H1 (cell line): ENCODE measurements around the gene DCTPP1. TPM values are rescaled to one million over a fixed set of nuclear protein-coding genes. Genes with fewer than 3 reads are reported as not detected.

Experiments
- CTCF ChIA-PET: fragments of 300-600 bp; sonication (Branson Sonifier 250); formaldehyde crosslinking; loops from one replicate; lab custom pipeline; 2021; ENCODE audit not compliant: partially characterized antibody; lab: Charles Lee
- POLR2A ChIA-PET: fragments of 300-600 bp; sonication (Branson Sonifier 250); formaldehyde crosslinking; loops from one replicate; lab custom pipeline; 2021; ENCODE audit warnings: inconsistent platforms; ENCODE audit not compliant: partially characterized antibody; lab: Charles Lee
- DNase-seq, 2 experiments: peaks; one replicate each; pipeline versions ENCODE4 v3.0.0 to v3.0.0-alpha.2; 2010 to 2022; ENCODE audit warnings: low spot score in 2 of 2, low read depth in 1 of 2, mixed read lengths in 1 of 2
- FAIRE-seq: peaks from 2 replicates; lab custom pipeline; 2011; peaks lifted over from hg19 to GRCh38; lab: Jason Lieb, UNC
- H2AFZ ChIP-seq: 2 replicates; pipeline ENCODE4 v1.8.1; 2012; ENCODE audit warnings: low read length, inconsistent platforms
- H2AK5ac ChIP-seq: 2 replicates; pipeline ENCODE4 v1.6.1; 2013; ENCODE audit warnings: low read depth, low read length
- H2BK120ac ChIP-seq: replicated peaks from 2 replicates; pipeline ENCODE3; 2013; ENCODE audit warnings: low read depth, low read length, inconsistent platforms
- H2BK12ac ChIP-seq: 2 replicates; pipeline ENCODE4 v1.6.1; 2013; ENCODE audit warnings: low read depth, low read length
- H2BK15ac ChIP-seq: 2 replicates; pipeline ENCODE4 v1.6.1; 2013; ENCODE audit warnings: low read length
- H2BK20ac ChIP-seq: 2 replicates; pipeline ENCODE4 v1.6.1; 2013; ENCODE audit warnings: low read length
- H2BK5ac ChIP-seq: 2 replicates; pipeline ENCODE4 v1.6.1; 2013; ENCODE audit warnings: low read depth, low read length
- H3K14ac ChIP-seq: 2 replicates; pipeline ENCODE4 v1.6.1; 2013; ENCODE audit warnings: inconsistent platforms; ENCODE audit not compliant: insufficient read length
- H3K18ac ChIP-seq: 2 replicates; pipeline ENCODE4 v1.6.1; 2013; ENCODE audit warnings: low read length; ENCODE audit errors: extremely low read depth
- H3K23ac ChIP-seq: 2 replicates; pipeline ENCODE4 v1.6.1; 2013; ENCODE audit warnings: inconsistent platforms; ENCODE audit not compliant: insufficient read length
- H3K23me2 ChIP-seq: 2 replicates; pipeline ENCODE4 v1.6.1; 2013; ENCODE audit warnings: low read depth, low read length
- H3K27ac ChIP-seq: 2 replicates; pipeline ENCODE4 v1.6.1; 2011; ENCODE audit warnings: low read depth, low read length, inconsistent platforms
- H3K27me3 ChIP-seq, 4 experiments: replicated peaks in 1 of 4; 1 replicate in 1 of 4; 2 replicates in 3 of 4; pipeline versions ENCODE4 v1.6.1 to v1.8.1; 2011 to 2013; ENCODE audit warnings: low read length in 3 of 4, mild to moderate bottlenecking in 3 of 4, inconsistent platforms in 2 of 4, mixed read lengths in 2 of 4, moderate library complexity in 1 of 4; ENCODE audit not compliant: control insufficient read depth in 3 of 4, insufficient read depth in 3 of 4; ENCODE audit errors: extremely low read depth in 1 of 4
- H3K36me3 ChIP-seq, 4 experiments: 2 replicates each; pipeline versions ENCODE4 v1.6.1 to v1.8.1; 2011 to 2013; ENCODE audit warnings: mild to moderate bottlenecking in 4 of 4, low read length in 3 of 4, moderate library complexity in 2 of 4, control low read depth in 1 of 4, inconsistent platforms in 1 of 4; ENCODE audit not compliant: insufficient read depth in 4 of 4, control insufficient read depth in 2 of 4
- H3K4ac ChIP-seq: replicated peaks from 2 replicates; pipeline ENCODE3; 2013; ENCODE audit warnings: low read length, low read depth, mixed read lengths, inconsistent platforms; ENCODE audit not compliant: insufficient read length
- H3K4me1 ChIP-seq, 4 experiments: replicated peaks in 1 of 4; 1 replicate in 1 of 4; 2 replicates in 3 of 4; pipeline versions ENCODE4 v1.6.1 to v1.8.1; 2011 to 2013; ENCODE audit warnings: low read length in 3 of 4, inconsistent platforms in 2 of 4, mixed read lengths in 1 of 4; ENCODE audit not compliant: insufficient read depth in 4 of 4, control insufficient read depth in 3 of 4
- H3K4me2 ChIP-seq, 2 experiments: 2 replicates each; pipeline versions ENCODE4 v1.6.1 to v1.8.1; 2011 to 2013; ENCODE audit warnings: low read depth in 2 of 2, low read length in 2 of 2, control low read depth in 1 of 2, inconsistent platforms in 1 of 2, mild to moderate bottlenecking in 1 of 2; ENCODE audit not compliant: insufficient read depth in 1 of 2
- H3K4me3 ChIP-seq, 4 experiments: fragments of 200-600, 300-600 bp in 1 of 4; sonication (generic), shearing (Covaris generic), sonication (Bioruptor Twin) in 1 of 4; 2 replicates each; pipeline versions ENCODE4 v1.5.1 to v1.8.1; 2011 to 2016; ENCODE audit warnings: low read length in 4 of 4, low read depth in 3 of 4, control low read depth in 2 of 4, inconsistent platforms in 2 of 4, mild to moderate bottlenecking in 2 of 4, mixed read lengths in 1 of 4, moderate library complexity in 1 of 4; ENCODE audit not compliant: insufficient read depth in 2 of 4; ENCODE audit errors: extremely low read depth in 1 of 4
- H3K56ac ChIP-seq: replicated peaks from 2 replicates; pipeline ENCODE3; 2013; ENCODE audit warnings: low read depth, mild to moderate bottlenecking, mixed read lengths, low read length, inconsistent platforms; ENCODE audit not compliant: insufficient read length
- H3K79me1 ChIP-seq: 2 replicates; pipeline ENCODE4 v1.6.1; 2013; ENCODE audit warnings: low read depth, low read length, control low read depth
- H3K79me2 ChIP-seq, 2 experiments: 2 replicates each; pipeline versions ENCODE4 v1.6.1 to v1.8.1; 2012 to 2013; ENCODE audit warnings: low read length in 2 of 2, mild to moderate bottlenecking in 2 of 2, inconsistent platforms in 1 of 2; ENCODE audit not compliant: insufficient read depth in 2 of 2, control insufficient read depth in 1 of 2
- H3K9ac ChIP-seq, 4 experiments: replicated peaks in 1 of 4; 1 replicate in 1 of 4; 2 replicates in 3 of 4; pipeline versions ENCODE4 v1.6.1 to v1.8.1; 2011 to 2013; ENCODE audit warnings: low read depth in 3 of 4, low read length in 3 of 4, control low read depth in 2 of 4, mild to moderate bottlenecking in 2 of 4, moderate library complexity in 2 of 4, inconsistent platforms in 1 of 4; ENCODE audit errors: extremely low read depth in 1 of 4
- H3K9me3 ChIP-seq, 2 experiments: 2 replicates each; pipeline versions ENCODE4 v1.6.1 to v1.8.1; 2012 to 2013; ENCODE audit warnings: mild to moderate bottlenecking in 2 of 2, moderate library complexity in 2 of 2, control low read depth in 1 of 2, inconsistent platforms in 1 of 2, low read depth in 1 of 2, low read length in 1 of 2, mixed read lengths in 1 of 2; ENCODE audit not compliant: insufficient read depth in 2 of 2
- H4K20me1 ChIP-seq, 2 experiments: replicated peaks in 1 of 2; 2 replicates each; pipeline versions ENCODE3 to v1.8.1; 2011 to 2013; ENCODE audit warnings: inconsistent platforms in 2 of 2, low read length in 2 of 2, mild to moderate bottlenecking in 1 of 2; ENCODE audit not compliant: insufficient read depth in 2 of 2, control insufficient read depth in 1 of 2
- H4K5ac ChIP-seq: 2 replicates; pipeline ENCODE4 v1.6.1; 2013; ENCODE audit warnings: low read length, low read depth, mixed read lengths, inconsistent platforms; ENCODE audit not compliant: insufficient read length
- H4K8ac ChIP-seq: 2 replicates; pipeline ENCODE4 v1.8.0; 2013; ENCODE audit warnings: mild to moderate bottlenecking, moderate library complexity, low read length, inconsistent platforms; ENCODE audit not compliant: insufficient read depth; ENCODE audit errors: extremely low read depth
- H4K91ac ChIP-seq: replicated peaks from 2 replicates; pipeline ENCODE3; 2013; ENCODE audit warnings: low read length, mixed read lengths, inconsistent platforms; ENCODE audit not compliant: insufficient read length
- CBX8 ChIP-seq: fragments of 300-800, 300-1000 bp; sonication (generic); IDR thresholded peaks from 2 replicates; pipeline ENCODE4 v1.7.1; 2016; ENCODE audit warnings: low read depth, low read length, borderline replicate concordance
- POLR2A ChIP-seq, 2 experiments: IDR thresholded peaks; 1 replicate in 1 of 2; 2 replicates in 1 of 2; pipeline ENCODE4 v1.6.1; 2011; ENCODE audit warnings: low read depth in 2 of 2, low read length in 2 of 2, mild to moderate bottlenecking in 2 of 2; ENCODE audit errors: control extremely low read depth in 1 of 2
- POLR2AphosphoS5 ChIP-seq: IDR thresholded peaks from 2 replicates; pipeline ENCODE4 v1.6.1; 2011; ENCODE audit warnings: low read depth, low read length
- WGBS, 2 experiments: shearing (Covaris generic) in 1 of 2; methylation state at CpG; one replicate each; pipeline versions ENCODE4 v1.1.6 to v1.1.7; 2013 to 2015; ENCODE audit warnings: low lambda C conversion rate in 2 of 2, mixed read lengths in 2 of 2, inconsistent platforms in 1 of 2, low coverage in 1 of 2, missing lambda C conversion rate in 1 of 2; ENCODE audit not compliant: insufficient replicate concordance in 2 of 2, insufficient coverage in 1 of 2, insufficient read length in 1 of 2; ENCODE audit errors: extremely low coverage in 1 of 2, missing lambda C conversion rate in 1 of 2; 5-methylcytosine and 5-hydroxymethylcytosine counted together
- polyA plus RNA-seq, 7 experiments: library from polyadenylated mRNA; depleted of rRNA in 3 of 7; stranded (reverse) in 5 of 7; unstranded in 2 of 7; fragments of >200 nt in 5 of 7; fragments of 200-250 nt in 2 of 7; gene quantifications; 1 replicate in 5 of 7; 2 replicates in 1 of 7; 4 replicates in 1 of 7; pipeline versions ENCODE4 v1.2.1 to v1.2.3, GENCODE V29; 2011 to 2013; ENCODE audit warnings: missing spikeins in 2 of 7, mixed read lengths in 2 of 7
- total RNA-seq: library from RNA; stranded (reverse); fragmentation: NEBNext Ultra II Directional; extraction: Animal tissue kit (Norgen Biotek cat#: 25700); gene quantifications from 2 replicates; pipeline ENCODE4 v1.2.1, GENCODE V29; 2021

Gene DCTPP1
- total and polyA plus RNA-seq, 2 of the 8 experiments (the other 6 are each of a cell fraction or from before 2014, with no cell fraction given), result 94.5 to 103 TPM

GRCh38 chr16:30397776-30398660 is 31.8 kb downstream of the DCTPP1 start:
- H2BK5ac ChIP-seq, result no peak overlapping the region
- FAIRE-seq (no peak), DNase-seq (no peak)
- H4K20me1 ChIP-seq, result peaks cover 12 to 17% of the 10 kb centered on the region in 2 experiments
- H3K4me1 ChIP-seq, result peaks cover 0 to 15% (median 9%) of the 10 kb centered on the region in 4 experiments; a peak in 6 of 7 replicates
- peaks cover 5 to 21% of the 10 kb centered on the region in 2 experiments; a peak in 2 of 4 replicates for H3K79me2 ChIP-seq
- no peaks in the 10 kb centered on the region; a peak in 1 of 7 replicates for H3K27me3 ChIP-seq
- H3K4me3 ChIP-seq, result no peak overlapping the region
- peaks cover 11% of the 10 kb centered on the region; the same call in 1 of the 2 replicates for H3K23me2 ChIP-seq
- H3K4me2 ChIP-seq, result no peak overlapping the region
- no peak overlapping the region for H3K27ac ChIP-seq
- no peak overlapping the region for H3K9ac ChIP-seq
- no peak overlapping the region for H2BK20ac ChIP-seq
- peak overlapping the region; percentile 51; the same call in 1 of the 2 replicates for H4K8ac ChIP-seq
- H4K91ac ChIP-seq, result no peak overlapping the region
- peaks cover 4 to 21% (median 14%) of the 10 kb centered on the region in 4 experiments; a peak in 6 of 8 replicates for H3K36me3 ChIP-seq
- ChIA-PET CTCF (interaction anchor here (0.7 to 2.6 kb wide), 5 partner anchors 11 to 261 kb away, joined by 3 to 23 read pairs (median 8); partner anchors contain the start of genes FBRS, SEPTIN1 and ZNF771), POLR2A (interaction anchor here (0.6 to 12.6 kb wide), 11 partner anchors 8 to 47 kb away, joined by 3 to 151 read pairs (median 15); partner anchors contain the start of genes CD2BP2, MYL11, SEPTIN1 and ZNF771)
- H3K4ac ChIP-seq, result no peak overlapping the region
- no peak overlapping the region for H2BK120ac ChIP-seq
- no peak overlapping the region for H2AK5ac ChIP-seq
- H3K56ac ChIP-seq, result no peak overlapping the region
- WGBS, 2 experiments, result 94% methylated on average over 28 of the region's 42 CpGs; no CpG with 5 or more reads in 1 of the 2 experiments
- H3K9me3 ChIP-seq, result no peaks in the 10 kb centered on the region
- no peak overlapping the region for H2BK12ac ChIP-seq
- H3K14ac ChIP-seq, result no peak overlapping the region
- TF ChIP-seq CBX8, result no peak
- TF ChIP-seq POLR2A (IDR thresholded peaks at IDR 0.05; ENCODE audit: control extremely low read depth in 1 of 2, low read depth in 2 of 2, low read length in 2 of 2), result peak in 1 of 2 experiments; percentile 60; a peak in 1 of 3 replicates
- TF ChIP-seq POLR2AphosphoS5, result peak; percentile 45
- no peak overlapping the region for H2BK15ac ChIP-seq
- H3K18ac ChIP-seq, result no peak overlapping the region
- no peak overlapping the region for H2AFZ ChIP-seq
- no peak overlapping the region for H4K5ac ChIP-seq
- H3K23ac ChIP-seq, result no peak overlapping the region
- H3K79me1 ChIP-seq, result no peaks in the 10 kb centered on the region; the same call in 1 of the 2 replicates
